ENCODE measurements around the gene ZNF777.
"Not testable (repeated sequence)": the region's sequence is repeated elsewhere in the genome, so short reads cannot be mapped to it uniquely, and the experiment has no call there.

ZNF777 gene

DNA sequence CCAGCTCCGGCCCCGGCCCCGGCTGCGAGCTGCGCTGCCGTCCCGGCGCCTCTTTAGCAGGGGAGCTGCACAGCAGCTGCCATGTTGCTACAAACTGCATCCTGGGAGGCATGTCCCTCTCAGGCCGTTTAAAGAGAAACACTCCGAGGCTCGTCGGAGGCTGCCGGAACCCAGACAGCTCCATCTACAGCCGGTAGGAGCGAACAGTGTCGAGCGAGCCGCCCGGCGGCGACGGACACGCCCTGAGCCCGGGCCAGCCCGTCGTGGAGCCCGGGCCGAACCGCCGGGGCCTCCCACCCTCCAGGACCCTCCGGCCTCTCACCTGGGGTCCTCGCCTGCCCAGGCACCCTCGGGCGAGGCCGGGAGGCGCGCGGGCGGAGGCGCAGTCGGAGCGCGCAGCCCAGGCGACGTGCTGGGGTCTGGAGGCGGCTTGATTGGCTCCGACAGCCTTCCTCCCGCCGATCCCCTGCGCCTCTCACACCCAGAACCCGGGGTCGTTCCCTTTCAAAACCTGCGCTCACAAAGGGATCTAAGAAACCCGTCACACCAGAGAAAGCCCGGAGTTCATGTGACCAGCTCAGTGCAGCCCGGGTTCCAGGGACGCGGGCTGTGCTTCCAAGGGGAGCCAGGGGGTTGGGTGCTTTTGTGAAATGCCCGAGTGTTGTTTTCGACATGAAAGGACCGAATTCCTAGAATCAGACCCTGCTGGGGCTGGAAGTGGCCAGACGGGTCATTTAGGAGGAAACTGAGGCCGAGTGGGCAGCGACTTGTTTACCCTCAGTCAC is at the start of gene ZNF777:
Gene ZNF777 (minus strand): TSS at position 570 of the 785 bp plus-strand sequence. CDS start 5,040 bp downstream, outside the sequence.
- peak; percentile 87 for DNase-seq (ENCODE audit: low read depth)

DNA sequence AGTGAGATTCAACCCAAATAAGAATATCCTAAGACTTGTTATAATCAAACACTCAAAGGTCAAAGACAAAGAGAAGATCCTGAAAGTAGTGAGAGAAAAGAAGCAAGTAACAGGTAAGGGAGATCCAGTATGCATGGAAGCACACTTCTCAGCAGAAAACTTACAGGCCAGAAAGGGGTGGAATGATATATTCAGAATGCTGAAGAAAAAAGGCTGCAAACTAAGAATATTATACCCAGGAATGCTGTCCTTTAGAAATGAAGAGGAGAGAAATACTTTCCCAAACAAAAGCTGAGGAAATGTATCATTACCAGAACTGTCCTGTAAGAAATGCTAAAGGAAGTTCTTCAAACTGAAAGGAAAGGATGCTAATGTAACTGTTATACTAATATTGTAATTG is 49.4 kb upstream of the ZNF777 start:
- no peak for DNase-seq (ENCODE audit: low read depth)

DNA sequence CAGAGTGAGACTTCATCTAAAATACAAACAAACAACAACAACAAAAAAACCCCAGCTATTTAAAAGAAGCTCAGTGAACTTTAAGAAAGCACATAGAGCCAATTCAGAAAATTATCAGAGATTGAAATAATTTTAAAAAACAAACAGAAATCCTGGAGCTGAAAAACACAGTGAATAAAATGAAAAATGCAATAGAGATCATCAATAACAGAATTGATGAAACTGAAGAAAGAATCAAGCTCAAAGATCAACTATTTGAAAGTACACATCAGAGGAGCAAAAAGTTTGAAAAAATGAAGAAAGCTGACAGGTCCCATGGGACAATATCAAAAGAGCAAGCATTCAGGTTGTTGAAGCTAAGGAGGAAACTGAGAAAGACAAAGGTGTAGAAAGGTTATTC is 48.9 kb upstream of the ZNF777 start:
- no peak for DNase-seq (ENCODE audit: low read depth)

DNA sequence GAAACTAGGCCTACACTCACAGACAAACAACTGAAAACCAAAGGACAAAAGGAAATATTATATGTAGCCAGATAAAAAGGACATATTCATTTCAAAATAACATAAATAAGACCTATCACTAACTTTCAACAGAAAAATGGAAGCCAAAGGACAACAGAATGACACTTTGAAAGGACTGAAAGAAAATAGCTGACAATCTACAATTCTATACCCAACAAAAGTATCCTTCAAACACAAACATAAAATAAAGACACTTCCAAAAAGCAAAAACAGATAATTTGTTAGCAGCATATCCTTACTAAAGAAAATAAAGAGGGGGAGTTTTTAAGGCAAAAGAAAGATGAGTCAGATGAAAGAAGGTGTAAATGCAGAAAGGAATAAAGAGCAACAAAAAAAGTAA is 44.7 kb upstream of the ZNF777 start:
- no peak for DNase-seq (ENCODE audit: low read depth)

DNA sequence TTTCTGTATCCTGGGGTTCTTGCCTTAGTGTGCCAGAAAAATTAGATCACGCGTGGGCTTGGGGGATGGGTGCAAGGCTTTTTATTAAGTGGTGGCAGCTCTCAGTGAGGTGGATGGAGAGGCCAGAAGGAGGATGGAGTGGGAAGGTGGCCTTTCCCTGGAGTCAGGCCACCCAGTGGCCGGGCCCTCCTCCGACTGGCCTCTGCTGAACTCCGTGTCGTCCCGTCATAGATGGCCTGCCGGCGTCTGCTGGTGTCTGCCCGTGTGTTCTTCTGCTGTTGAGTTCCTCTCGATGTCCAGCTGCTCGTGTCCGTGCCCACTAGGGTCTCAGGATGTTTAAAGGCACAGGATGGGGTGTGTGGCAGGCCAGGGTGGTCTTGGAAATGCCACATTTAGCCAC is 40.8 kb upstream of the ZNF777 start:
- no peak for DNase-seq (ENCODE audit: low read depth)

GRCh38 chr7:149500910-149501309 is 40.0 kb upstream of the ZNF777 start:
- DNase-seq (ENCODE audit: low read depth) = no peak

DNA sequence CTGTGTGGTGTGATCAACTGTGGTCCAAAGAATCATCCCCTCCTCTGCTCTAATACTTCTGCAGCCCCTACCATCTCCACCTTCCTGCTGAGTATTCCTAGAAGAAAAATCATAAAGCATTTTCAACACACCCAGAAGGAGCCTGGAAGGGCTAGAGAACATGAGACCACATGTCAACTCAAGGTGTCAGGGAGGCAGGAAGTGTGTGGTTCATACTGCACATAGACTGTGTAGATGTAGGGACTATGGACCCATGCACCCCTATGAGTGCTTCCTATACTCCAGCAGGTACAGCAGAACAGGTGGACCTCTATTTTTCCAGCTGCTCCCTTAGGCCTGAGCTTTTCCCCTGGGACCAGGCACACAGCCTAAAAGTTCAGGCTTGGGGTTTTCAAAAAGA is 39.3 kb upstream of the ZNF777 start:
- DNase-seq (ENCODE audit: low read depth) = no peak

GRCh38 chr7:149498811-149499210 is 37.9 kb upstream of the ZNF777 start:
- DNase-seq (ENCODE audit: low read depth) = no peak

DNA sequence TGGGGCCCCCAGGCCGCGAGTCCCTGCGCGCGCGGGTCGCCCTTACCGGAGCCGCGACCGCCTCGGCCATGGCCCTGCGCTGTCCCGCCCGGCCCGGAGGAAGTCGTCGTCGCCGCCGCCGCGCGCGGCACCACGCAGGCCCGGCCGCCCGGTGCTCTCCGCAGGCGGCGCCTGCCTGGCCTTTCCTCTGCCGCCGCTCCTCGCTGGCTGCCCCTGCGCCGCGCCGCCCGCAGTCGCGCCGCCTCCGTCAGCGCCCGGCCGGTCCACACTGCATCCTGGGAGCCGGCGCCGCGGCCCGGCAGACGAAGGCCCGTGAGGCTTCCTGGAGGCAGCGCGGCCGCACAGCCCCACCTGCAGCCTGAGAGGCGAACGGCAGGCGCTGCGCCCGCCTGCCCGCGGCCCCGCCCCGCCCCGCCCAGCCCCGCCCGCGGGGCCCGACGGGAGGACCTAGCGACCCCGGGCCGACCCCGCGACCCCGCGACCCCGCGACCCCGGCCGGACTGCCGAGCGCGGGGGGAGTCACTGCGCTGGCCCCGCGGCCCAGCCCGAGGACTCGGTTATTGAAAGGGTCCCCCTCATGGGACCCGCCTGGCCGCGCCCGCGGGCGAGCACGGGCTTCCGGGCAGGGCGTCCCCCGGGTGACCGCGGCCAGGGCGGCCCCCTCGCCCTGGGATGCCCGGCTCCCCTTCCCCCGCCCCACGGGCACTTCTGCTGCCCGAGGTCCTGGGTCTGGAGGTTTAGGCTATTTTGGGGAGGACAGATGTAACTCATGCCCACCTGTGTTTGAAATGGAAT is 36.8 kb upstream of the ZNF777 start, which contains the start of gene ZNF746:
Gene ZNF746 (minus strand): TSS at position 343 of the 795 bp plus-strand sequence. CDS start 273 bp downstream, at position 70.
- peak; percentile 77 for DNase-seq (ENCODE audit: low read depth)

- DNase-seq (ENCODE audit: low read depth) = peak; percentile 72
Observed at GRCh38 chr7:149496642-149497391, 36.0 kb upstream of the ZNF777 start.

- DNase-seq (ENCODE audit: low read depth) = peak; percentile 93
Observed at GRCh38 chr7:149495785-149496641, 35.2 kb upstream of the ZNF777 start.

DNA sequence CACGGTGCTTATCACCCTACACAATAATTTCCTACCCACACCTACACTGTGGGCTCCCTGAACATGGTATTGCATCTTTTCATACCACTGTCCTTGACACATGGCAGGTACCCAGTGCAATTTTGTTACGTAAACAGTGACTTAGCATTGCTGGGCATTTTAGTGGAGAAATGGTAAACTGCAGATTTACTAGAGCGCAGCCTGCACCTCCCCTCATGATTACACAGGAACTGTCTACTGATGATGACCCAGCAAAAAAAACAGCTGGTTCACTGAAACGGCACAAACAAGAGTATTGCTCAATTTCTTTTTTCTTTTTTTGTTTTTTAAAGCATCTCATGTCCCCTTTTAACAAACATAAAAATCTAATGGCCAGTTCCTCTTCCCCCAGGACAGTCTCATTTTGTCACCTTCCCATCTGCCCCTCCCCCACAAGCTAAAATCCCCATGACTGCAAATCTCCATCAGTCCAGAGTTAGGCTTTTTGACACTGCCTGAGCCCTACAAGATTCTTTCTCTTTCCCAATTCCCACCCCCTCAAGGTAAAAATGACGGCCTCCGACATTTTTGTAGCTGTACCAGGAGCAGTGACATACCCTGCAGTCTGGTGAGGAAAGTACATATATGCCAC is 34.0 kb upstream of the ZNF777 start:
- DNase-seq (ENCODE audit: low read depth) = peak; percentile 96

DNA sequence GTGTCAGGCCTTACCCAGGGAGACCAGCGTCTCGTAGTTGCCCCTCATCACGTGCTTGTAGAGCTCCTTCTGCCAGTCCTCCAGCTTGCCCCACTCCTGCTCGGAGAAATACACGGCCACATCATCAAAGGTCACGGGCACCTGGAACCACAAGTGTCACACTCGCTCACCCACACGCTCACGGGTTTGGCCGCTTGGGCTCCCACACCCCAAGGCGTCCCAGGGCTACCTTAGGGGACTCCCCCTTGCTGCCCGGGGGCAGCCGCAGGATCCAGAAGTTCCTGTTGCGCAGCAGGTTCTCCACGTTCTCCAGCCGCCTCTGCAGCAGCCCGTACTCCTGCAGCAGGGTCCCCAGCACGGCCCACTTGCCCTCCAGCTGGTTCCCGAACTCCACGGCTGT is 33.1 kb upstream of the ZNF777 start:
- not testable (repeated sequence) for DNase-seq (ENCODE audit: low read depth)

DNA sequence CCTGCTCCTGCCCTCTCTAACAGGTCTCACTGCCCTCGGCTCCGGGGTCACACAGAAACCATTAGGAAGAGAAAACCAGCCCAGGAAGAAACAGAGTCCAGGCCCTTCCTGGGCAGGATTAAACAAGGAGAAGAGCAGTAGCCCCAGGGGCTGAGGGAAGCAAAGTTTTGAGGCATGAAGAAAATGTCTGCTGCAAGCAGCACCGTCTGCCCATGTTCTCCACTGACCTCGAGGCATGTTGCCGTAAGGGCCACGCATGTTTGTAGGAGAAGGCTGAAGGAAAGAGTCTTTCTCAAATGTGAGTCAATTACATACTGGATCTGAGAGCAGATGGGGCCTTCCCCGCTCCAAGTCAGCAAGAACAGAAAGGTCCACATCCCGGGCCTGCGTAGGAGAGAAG is 32.5 kb upstream of the ZNF777 start:
- DNase-seq (ENCODE audit: low read depth) = no peak

DNA sequence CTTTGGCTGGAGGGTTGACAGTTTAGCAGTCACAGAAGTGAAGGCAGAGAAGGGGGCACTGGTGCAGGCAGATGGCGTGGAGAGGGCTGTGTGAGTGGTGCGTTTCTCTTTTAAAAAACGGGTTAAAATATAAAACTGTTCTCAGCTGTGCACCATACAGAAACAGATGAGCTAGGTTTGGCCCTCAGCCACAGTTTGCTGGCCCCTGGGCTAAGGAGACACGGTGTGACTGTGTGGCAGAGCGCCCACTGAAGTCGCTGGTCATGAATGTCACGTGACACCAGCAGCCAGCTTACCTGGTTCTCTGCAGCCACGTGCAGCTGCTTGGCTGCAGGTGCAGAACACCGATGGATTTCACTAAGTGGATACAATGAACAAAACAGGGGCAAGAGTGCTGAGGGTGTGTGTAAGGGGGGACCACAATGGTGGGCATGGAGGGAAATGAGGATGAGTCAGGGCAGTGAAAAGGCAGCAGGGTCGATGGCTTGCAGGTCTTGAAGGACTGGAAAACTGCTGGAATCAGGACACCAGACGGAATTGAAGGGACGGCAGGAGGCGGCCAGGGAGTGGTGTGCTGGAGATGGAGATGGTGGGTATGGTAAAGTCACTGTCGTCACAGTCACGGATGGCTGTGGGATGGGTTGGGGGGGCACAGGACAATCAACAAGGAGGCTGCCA is 29.4 kb upstream of the ZNF777 start:
- DNase-seq (ENCODE audit: low read depth) = no peak

GRCh38 chr7:149489391-149490024 is 28.6 kb upstream of the ZNF777 start:
- DNase-seq (ENCODE audit: low read depth) = no peak

DNA sequence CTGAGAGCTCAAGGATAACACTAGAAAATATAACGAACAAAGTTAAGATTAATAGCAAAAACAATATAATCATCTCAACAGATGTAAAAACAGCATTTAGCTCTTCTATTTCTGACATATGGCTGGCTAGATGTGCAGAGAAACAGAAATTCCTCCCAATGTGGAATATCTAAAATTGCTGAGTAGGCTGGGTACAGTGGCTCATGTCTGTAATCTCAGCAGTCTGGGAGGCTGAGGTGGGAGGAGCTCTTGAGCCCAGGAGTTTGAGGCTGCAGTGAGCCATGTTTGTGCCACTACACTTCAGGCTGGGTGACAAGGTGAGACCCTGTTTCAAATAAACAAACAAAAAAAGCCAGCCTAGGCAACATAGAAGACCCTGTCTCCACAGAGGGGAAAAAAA is 18.7 kb upstream of the ZNF777 start:
- no peak for DNase-seq (ENCODE audit: low read depth)

- DNase-seq (ENCODE audit: low read depth) = no peak
Observed at GRCh38 chr7:149478754-149479153, 17.9 kb upstream of the ZNF777 start.

DNA sequence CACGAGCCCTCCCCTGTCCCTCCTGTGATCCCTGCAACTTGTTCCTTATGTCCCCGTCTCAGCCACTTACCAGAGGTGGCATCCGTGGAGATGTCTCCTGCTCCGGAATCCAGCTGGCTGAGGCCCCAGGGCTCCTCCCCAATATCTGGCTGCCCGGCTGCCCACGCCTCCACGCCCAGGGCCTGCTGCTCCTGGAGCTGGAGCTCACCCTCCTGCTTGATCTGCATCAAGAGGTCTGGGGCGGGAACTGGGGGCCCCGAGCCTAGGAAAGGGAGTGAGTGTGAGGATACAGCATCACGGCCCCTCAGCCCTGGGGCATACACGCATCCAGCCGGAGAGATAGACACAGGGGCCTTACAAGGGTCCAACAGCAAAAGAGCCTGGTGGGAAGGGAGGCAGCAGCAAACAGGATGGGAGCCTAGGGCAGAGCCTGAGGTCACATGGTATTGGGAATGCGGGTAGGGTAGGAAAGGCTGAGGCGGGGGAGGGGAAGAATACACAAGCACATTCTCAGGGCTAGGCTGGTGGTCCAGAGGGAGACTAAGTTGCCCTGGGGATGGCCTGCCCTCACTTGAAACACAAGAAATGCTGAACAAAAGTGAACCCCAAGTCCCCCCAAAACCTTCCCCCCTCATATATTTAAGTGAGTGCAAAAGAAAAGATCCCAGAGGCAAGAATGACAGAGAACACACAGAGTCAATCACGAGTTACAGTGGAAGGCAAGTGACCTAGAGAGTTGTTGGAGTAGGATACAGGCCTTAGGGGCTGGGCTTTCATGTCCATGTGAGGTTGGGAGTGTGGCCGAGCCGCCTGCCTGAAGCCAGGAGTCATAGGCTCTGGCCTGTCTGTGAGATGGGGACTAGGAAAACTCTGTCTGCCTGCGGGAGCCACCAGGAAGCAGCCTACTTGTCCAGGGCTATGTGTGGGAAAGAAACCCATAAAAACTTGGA is 16.9 kb upstream of the ZNF777 start:
- no peak for DNase-seq (ENCODE audit: low read depth)
